MM.1S (cell line): ENCODE measurements around the gene SCGB3A2.

Source experiments
- DNase-seq: peaks from one replicate; pipeline ENCODE4 v3.0.0-alpha.2; 2015
- H2AFZ ChIP-seq: fragments of 300-600 bp; sonication (generic); 2 replicates; pipeline ENCODE4 v1.6.0; 2016; ENCODE audit warnings: antibody characterized with exemption, low read length
- H3F3A ChIP-seq: fragments of 300-600 bp; sonication (generic); 2 replicates; pipeline ENCODE4 v1.6.1; 2016; ENCODE audit warnings: mild to moderate bottlenecking, antibody characterized with exemption, low read length, moderate library complexity, mixed read lengths; ENCODE audit not compliant: insufficient read depth
- H3K27ac ChIP-seq: fragments of 300-600 bp; sonication (generic); 2 replicates; pipeline ENCODE4 v1.5.1; 2016; ENCODE audit warnings: mild to moderate bottlenecking, low read length
- H3K27me3 ChIP-seq: fragments of 300-600 bp; sonication (generic); replicated peaks from 2 replicates; pipeline ENCODE4 v1.6.0; 2016; ENCODE audit warnings: low read length; ENCODE audit not compliant: insufficient read depth
- H3K36me3 ChIP-seq: fragments of 300-600 bp; sonication (generic); replicated peaks from 2 replicates; pipeline ENCODE4 v1.6.1; 2016; ENCODE audit warnings: mild to moderate bottlenecking, low read length, mixed read lengths; ENCODE audit not compliant: insufficient read depth
- H3K4me1 ChIP-seq: fragments of 300-600 bp; sonication (generic); 2 replicates; pipeline ENCODE4 v1.6.1; 2016; ENCODE audit warnings: low read length, mixed read lengths
- H3K4me2 ChIP-seq: fragments of 300-600 bp; sonication (generic); 2 replicates; pipeline ENCODE4 v1.6.0; 2016; ENCODE audit warnings: low read depth, low read length
- H3K4me3 ChIP-seq: fragments of 300-600 bp; sonication (generic); 2 replicates; pipeline ENCODE4 v1.5.1; 2016; ENCODE audit warnings: low read length, mixed read lengths
- H3K79me2 ChIP-seq: fragments of 300-600 bp; sonication (generic); 2 replicates; pipeline ENCODE4 v1.6.1; 2016; ENCODE audit warnings: mixed run types, low read length, mixed read lengths
- H3K9ac ChIP-seq: fragments of 300-600 bp; sonication (generic); 2 replicates; pipeline ENCODE4 v1.6.1; 2016; ENCODE audit warnings: low read length, mixed read lengths
- H3K9me2 ChIP-seq: fragments of 300-600 bp; sonication (generic); replicated peaks from 2 replicates; pipeline ENCODE4 v1.6.1; 2016; ENCODE audit warnings: mild to moderate bottlenecking, low read length, mixed read lengths; ENCODE audit not compliant: insufficient read depth
- H3K9me3 ChIP-seq: fragments of 300-600 bp; sonication (generic); replicated peaks from 2 replicates; pipeline ENCODE4 v1.6.1; 2016; ENCODE audit warnings: mild to moderate bottlenecking, low read length, mixed read lengths; ENCODE audit not compliant: insufficient read depth
- H4K20me1 ChIP-seq: fragments of 300-600 bp; sonication (generic); 2 replicates; pipeline ENCODE4 v1.6.1; 2016; ENCODE audit warnings: mild to moderate bottlenecking, low read length, moderate library complexity, mixed read lengths; ENCODE audit not compliant: insufficient read depth
- CTCF ChIP-seq: fragments of 300-600 bp; sonication (generic); IDR thresholded peaks from 2 replicates; pipeline ENCODE4 v1.5.1; 2016; ENCODE audit warnings: antibody characterized with exemption, low read length, mixed read lengths
- EZH2 ChIP-seq: fragments of 300-600 bp; sonication (generic); optimal IDR thresholded peaks from 2 replicates; pipeline ENCODE3; 2017; ENCODE audit warnings: low read depth, mild to moderate bottlenecking, antibody characterized with exemption, low read length, mixed read lengths
- EZH2phosphoT487 ChIP-seq: fragments of 300-600 bp; sonication (generic); IDR thresholded peaks from 2 replicates; pipeline ENCODE4 v1.6.1; 2018; ENCODE audit warnings: antibody characterized with exemption, low read length

The SCGB3A2 gene

GRCh38 chr5:147851578-147851977, 26.9 kb upstream of the SCGB3A2 start:
- H3K27ac ChIP-seq: no peak overlapping the region
- no peaks in the 10 kb centered on the region for H3K9me2 ChIP-seq
- TF ChIP-seq EZH2: no peak
- no peak for TF ChIP-seq CTCF
- no peak for TF ChIP-seq EZH2phosphoT487
- H4K20me1 ChIP-seq: no peaks in the 10 kb centered on the region
- no peaks in the 10 kb centered on the region for H3K9me3 ChIP-seq
- H3F3A ChIP-seq: no peaks in the 10 kb centered on the region
- H3K9ac ChIP-seq: no peak overlapping the region
- peaks cover 33% of the 10 kb centered on the region for H3K4me1 ChIP-seq
- no peak overlapping the region for H3K4me2 ChIP-seq
- no peak for DNase-seq
- no peaks in the 10 kb centered on the region for H3K27me3 ChIP-seq
- no peak overlapping the region for H2AFZ ChIP-seq
- H3K36me3 ChIP-seq: no peaks in the 10 kb centered on the region
- no peaks in the 10 kb centered on the region for H3K79me2 ChIP-seq
- no peak overlapping the region for H3K4me3 ChIP-seq

- no peak for DNase-seq
- Histone ChIP-seq H3K36me3 (no peaks in the 10 kb centered on the region), H3K4me3 (no peak overlapping the region), H3K9me2 (no peaks in the 10 kb centered on the region), H3K27me3 (no peaks in the 10 kb centered on the region), H3K4me1 (peaks cover 33% of the 10 kb centered on the region), H3K9me3 (no peaks in the 10 kb centered on the region), H3K79me2 (no peaks in the 10 kb centered on the region), H2AFZ (0 out of 2 replicates have a peak overlapping the region, but pooled peaks have one; percentile 12), H3K27ac (no peak overlapping the region), H3K4me2 (peak overlapping the region; percentile 25), H3K9ac (no peak overlapping the region), H4K20me1 (no peaks in the 10 kb centered on the region), H3F3A (no peaks in the 10 kb centered on the region)
- TF ChIP-seq CTCF: no peak
Observed at GRCh38 chr5:147852365-147852764, 26.1 kb upstream of the SCGB3A2 start.

- Histone ChIP-seq H3K4me1 (peaks cover 33% of the 10 kb centered on the region), H3K36me3 (no peaks in the 10 kb centered on the region), H3K4me2 (no peak overlapping the region), H3K9me2 (no peaks in the 10 kb centered on the region), H4K20me1 (no peaks in the 10 kb centered on the region), H3K9ac (no peak overlapping the region), H3K79me2 (no peaks in the 10 kb centered on the region), H3K27me3 (no peaks in the 10 kb centered on the region), H2AFZ (no peak overlapping the region), H3K9me3 (no peaks in the 10 kb centered on the region), H3K4me3 (no peak overlapping the region), H3K27ac (no peak overlapping the region), H3F3A (no peaks in the 10 kb centered on the region)
- TF ChIP-seq EZH2: no peak
- no peak for TF ChIP-seq CTCF
- TF ChIP-seq EZH2phosphoT487: no peak
- DNase-seq: no peak
Observed at GRCh38 chr5:147853372-147853987, 25.0 kb upstream of the SCGB3A2 start.
